ENCODE results near the gene PKD1L1.

PKD1L1 gene

GRCh38 chr7:47725031-47725780, 223.1 kb downstream of the PKD1L1 start:
- no peak for DNase-seq
